SK-N-MC (cell line): ENCODE data around the gene ARHGAP44.
"Not testable (repeated sequence)": the region's sequence is repeated elsewhere in the genome, so short reads cannot be mapped to it uniquely, and the experiment has no call there.

ENCODE experiments used
- DNase-seq: peaks from one replicate; pipeline ENCODE4 v3.0.0-alpha.2; 2011; ENCODE audit warnings: low read depth, low spot score
- H3K27ac ChIP-seq: fragments of 200-600 bp; sonication (generic); 2 replicates; pipeline ENCODE4 v1.5.1; 2016; ENCODE audit warnings: mixed run types
- H3K36me3 ChIP-seq: fragments of 200-600 bp; sonication (generic); 2 replicates; pipeline ENCODE4 v1.6.1; 2017; ENCODE audit warnings: antibody characterized with exemption, low read length, mixed read lengths; ENCODE audit not compliant: insufficient read depth
- H3K4me3 ChIP-seq: fragments of 200-600 bp; sonication (generic); 2 replicates; pipeline ENCODE4 v1.5.1; 2016
- H3K9ac ChIP-seq: fragments of 200-600 bp; sonication (generic); 2 replicates; pipeline ENCODE4 v1.8.0; 2017; ENCODE audit warnings: mixed run types, mixed read lengths; ENCODE audit not compliant: insufficient read length
- H3K9me3 ChIP-seq: fragments of 200-600 bp; sonication (generic); 2 replicates; pipeline ENCODE4 v1.6.1; 2017; ENCODE audit warnings: low read depth, mild to moderate bottlenecking, antibody characterized with exemption, low read length, moderate library complexity, mixed read lengths
- EZH2 ChIP-seq: fragments of 200-600 bp; sonication (generic); IDR thresholded peaks from one replicate; pipeline ENCODE4 v1.6.1; 2017; ENCODE audit warnings: antibody characterized with exemption
- FOXP2 ChIP-seq: optimal IDR thresholded peaks from 2 replicates; pipeline ENCODE3; 2011; ENCODE audit warnings: mild to moderate bottlenecking, moderate library complexity; ENCODE audit not compliant: insufficient read depth; ENCODE audit errors: extremely low read length, control extremely low read depth
- POLR2AphosphoS5 ChIP-seq: IDR thresholded peaks from 2 replicates; pipeline ENCODE4 v1.6.1; 2012; ENCODE audit warnings: mild to moderate bottlenecking, low read depth, low read length, borderline replicate concordance

Gene ARHGAP44

DNA sequence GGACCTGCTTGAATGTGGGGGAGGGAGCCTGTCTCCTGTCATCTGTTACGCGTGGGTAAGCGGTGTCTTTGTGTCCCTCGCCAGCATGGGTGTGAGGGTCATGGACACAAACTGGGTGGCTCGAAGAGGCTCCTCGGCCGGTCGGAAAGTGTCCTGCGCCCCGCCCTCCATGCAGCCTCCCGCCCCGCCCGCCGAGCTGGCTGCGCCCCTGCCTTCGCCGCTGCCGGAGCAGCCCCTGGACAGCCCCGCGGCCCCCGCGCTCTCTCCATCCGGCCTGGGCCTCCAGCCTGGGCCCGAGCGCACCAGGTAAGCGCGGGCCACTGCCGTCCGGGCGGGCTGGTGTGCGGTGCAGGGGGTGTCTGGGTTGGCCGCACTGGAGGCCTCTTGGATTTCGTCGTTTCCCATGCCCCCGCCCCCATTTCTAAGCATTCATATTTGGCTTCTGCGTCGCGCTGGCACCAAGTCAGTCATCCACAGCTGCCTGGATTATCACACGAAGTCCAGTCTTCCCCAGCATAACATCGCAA is 184.8 kb downstream of the ARHGAP44 start:
- no peak overlapping the region for H3K27ac ChIP-seq
- no peak for DNase-seq
- H3K9ac ChIP-seq, result no peak overlapping the region
- no peak overlapping the region for H3K4me3 ChIP-seq
- H3K9me3 ChIP-seq, result no peaks in the 10 kb centered on the region
- TF ChIP-seq FOXP2 (no peak), POLR2AphosphoS5 (no peak), EZH2 (no peak)
- no peaks in the 10 kb centered on the region for H3K36me3 ChIP-seq

DNA sequence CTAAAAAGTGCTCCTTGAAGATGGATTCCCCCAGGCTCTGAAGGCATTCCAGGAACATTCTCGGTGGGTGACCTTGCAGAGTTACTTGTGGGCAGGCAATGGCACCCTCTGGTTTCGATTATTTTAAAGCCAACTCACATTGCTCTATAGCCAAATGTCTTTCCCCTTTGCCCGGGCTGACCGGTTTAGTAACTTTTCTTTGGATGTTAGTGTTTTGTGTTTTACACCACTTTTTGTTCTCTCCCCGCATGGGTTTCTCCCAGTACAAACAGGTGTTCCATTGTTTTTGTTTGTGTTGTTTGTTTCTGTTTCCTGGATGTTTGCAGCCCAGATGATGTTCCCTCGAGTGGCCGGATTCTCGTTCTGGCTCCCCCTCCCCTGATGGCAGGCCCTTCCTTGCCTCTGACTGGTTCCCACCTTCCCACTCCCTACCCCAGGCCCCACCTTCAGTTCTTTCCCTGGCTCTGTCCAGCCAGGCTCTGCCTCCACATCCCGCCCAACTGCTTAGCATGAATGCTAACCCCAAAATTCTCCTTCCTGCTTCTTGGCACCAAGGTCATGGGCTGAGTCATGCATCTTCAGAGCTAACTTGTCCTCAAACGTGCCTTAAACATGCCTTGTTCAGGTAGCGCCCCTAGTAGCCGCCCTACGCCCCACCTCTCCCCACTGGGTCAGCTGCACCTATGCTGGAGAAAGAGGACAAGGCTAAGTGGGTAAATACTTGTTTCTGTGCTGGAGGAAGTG is 187.9 kb downstream of the ARHGAP44 start:
- TF ChIP-seq FOXP2 (no peak), EZH2 (no peak), POLR2AphosphoS5 (no peak)
- no peak overlapping the region for H3K4me3 ChIP-seq
- no peak for DNase-seq
- no peaks in the 10 kb centered on the region for H3K9me3 ChIP-seq
- H3K27ac ChIP-seq, result no peak overlapping the region
- no peak overlapping the region for H3K9ac ChIP-seq
- H3K36me3 ChIP-seq, result no peaks in the 10 kb centered on the region

DNA sequence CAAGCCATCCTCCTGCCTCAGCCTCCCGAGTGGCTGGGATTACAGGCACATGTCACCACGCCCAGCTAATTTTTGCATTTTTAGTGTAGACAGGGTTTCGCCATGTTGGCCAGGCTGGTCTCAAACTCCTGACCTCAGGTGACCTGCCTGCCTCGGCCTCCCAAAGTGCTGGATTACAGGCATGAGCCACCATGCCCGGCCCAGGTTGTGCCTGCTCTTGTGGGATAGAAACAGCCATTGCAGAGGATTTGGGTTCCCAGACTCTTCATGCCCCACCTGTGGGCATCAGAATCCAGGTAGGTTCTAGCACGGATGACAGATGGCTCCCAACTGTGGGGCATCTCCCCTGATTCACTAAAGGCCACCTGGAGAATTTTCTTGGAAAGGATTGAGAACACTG is 189.5 kb downstream of the ARHGAP44 start:
- not testable (repeated sequence) for H3K27ac ChIP-seq, H3K4me3 ChIP-seq, H3K36me3 ChIP-seq, H3K9ac ChIP-seq, DNase-seq, H3K9me3 ChIP-seq

DNA sequence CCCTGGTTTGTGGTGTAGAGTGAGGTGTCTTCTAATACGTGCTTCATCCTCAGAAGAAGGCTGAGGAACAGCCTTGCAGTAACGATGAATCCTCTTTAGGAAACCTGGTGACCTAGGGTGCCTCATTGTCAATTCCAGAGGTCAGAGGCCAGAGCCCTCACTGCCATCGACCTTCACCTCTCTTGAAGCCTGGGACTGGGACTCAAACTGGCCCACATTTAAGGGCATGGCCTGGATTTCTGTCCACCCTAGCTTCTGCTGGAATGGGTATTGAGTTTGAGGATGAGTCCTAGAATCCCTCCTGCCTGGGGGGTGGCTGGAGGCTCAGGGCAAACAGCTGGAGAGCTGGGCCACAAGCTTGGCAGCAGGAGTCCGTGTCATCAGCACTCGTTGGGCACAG is 189.9 kb downstream of the ARHGAP44 start:
- no peak for TF ChIP-seq FOXP2
- no peak for TF ChIP-seq EZH2
- TF ChIP-seq POLR2AphosphoS5, result no peak
- no peaks in the 10 kb centered on the region for H3K9me3 ChIP-seq
- DNase-seq, result no peak
- no peak overlapping the region for H3K9ac ChIP-seq
- no peaks in the 10 kb centered on the region for H3K36me3 ChIP-seq
- H3K4me3 ChIP-seq, result no peak overlapping the region
- H3K27ac ChIP-seq, result no peak overlapping the region

DNA sequence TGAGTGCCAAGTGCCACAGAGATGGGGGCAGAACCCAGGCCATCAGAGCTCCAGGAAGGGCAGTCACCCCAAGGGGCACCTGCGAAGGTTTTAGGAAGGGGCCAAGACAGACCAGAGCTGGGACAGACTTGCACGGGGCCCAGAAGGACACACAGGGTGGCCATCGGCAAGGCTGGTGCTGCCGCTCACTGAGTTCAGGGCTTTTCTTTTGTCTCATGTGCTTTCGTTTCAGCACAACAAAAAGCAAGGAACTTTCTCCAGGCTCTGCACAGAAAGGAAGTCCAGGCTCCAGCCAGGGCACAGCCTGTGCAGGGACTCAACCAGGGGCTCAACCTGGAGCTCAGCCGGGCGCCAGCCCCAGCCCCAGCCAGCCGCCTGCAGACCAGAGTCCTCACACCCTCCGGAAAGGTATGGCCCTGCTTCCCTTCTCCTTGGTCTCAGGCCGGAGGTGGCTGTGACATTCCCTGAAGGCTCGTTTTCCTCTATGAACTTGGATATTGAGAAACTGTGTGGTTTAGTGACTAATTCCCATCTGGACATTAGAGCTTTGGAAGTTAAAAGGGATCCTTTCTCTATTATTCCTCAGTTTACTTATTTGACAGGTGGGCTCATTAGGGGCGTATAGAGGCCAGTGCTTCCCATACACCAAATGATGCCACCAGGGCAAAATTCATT is 190.7 kb downstream of the ARHGAP44 start:
- Histone ChIP-seq H3K4me3 (no peak overlapping the region), H3K9me3 (no peaks in the 10 kb centered on the region), H3K27ac (no peak overlapping the region), H3K9ac (no peak overlapping the region), H3K36me3 (no peaks in the 10 kb centered on the region)
- TF ChIP-seq EZH2 (no peak), POLR2AphosphoS5 (no peak), FOXP2 (no peak)
- no peak for DNase-seq

DNA sequence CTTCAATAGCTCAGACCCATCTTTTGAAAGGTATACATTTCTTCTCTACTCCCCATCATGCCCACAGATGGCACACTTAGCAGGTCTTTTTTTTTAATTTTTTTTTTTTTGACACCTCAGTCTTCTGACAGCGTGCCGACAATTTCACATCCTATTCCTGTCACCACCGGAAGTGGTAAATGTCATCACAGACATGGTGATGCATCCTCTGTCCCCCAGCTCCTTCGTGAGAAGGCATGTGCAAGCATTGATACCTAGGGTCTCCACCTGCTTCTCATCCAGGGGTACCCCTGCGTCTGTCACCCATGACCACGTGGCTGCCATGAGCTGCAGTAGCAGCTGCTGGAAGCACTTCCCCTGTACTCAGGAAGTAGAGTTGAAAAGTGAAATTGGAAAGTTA is 192.9 kb downstream of the ARHGAP44 start:
- Histone ChIP-seq H3K4me3 (no peak overlapping the region), H3K9ac (no peak overlapping the region), H3K9me3 (no peaks in the 10 kb centered on the region), H3K27ac (no peak overlapping the region), H3K36me3 (no peaks in the 10 kb centered on the region)
- no peak for TF ChIP-seq FOXP2
- TF ChIP-seq POLR2AphosphoS5, result no peak
- TF ChIP-seq EZH2, result no peak
- DNase-seq, result no peak

DNA sequence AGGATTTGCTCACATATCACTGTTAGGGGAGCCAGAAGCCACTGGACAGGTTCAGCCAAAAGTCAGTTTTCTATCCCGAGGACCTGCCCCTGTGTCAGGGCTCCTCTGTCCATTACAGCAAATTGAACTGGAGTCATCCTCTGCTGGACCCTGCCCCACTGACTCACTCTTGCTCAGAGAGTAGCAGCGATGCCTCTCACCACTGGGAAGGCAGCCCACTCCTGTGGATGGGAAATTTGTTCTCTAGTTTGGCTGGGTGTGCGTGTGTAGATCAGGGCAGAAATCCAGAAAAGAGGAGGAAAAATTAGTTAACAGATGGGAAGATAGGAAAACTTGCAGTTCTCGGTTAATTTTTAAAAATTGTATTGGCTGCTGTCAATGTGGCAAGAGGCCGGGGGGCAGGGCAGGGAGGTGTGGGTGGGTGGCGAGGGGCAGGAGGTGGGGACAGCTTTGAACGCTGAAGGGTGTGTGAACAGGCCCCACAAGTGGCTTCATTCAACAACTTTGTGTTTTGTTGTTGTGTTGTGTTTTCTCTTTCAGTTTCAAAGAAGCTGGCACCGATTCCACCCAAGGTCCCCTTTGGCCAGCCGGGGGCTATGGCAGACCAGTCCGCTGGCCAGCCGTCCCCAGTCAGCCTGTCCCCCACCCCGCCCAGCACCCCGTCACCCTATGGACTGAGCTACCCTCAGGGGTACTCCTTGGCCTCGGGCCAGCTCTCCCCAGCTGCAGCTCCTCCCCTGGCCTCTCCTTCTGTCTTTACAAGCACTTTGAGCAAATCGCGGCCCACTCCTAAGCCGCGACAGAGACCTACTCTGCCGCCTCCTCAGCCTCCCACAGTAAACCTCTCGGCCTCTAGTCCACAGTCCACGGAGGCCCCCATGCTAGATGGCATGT is 194.9 kb downstream of the ARHGAP44 start:
- Histone ChIP-seq H3K27ac (no peak overlapping the region), H3K9me3 (no peaks in the 10 kb centered on the region), H3K4me3 (no peak overlapping the region), H3K36me3 (no peaks in the 10 kb centered on the region), H3K9ac (no peak overlapping the region)
- no peak for DNase-seq
- TF ChIP-seq EZH2, result no peak
- TF ChIP-seq FOXP2, result no peak
- TF ChIP-seq POLR2AphosphoS5, result no peak
